ENCODE data around the gene TMEM253.

DNA sequence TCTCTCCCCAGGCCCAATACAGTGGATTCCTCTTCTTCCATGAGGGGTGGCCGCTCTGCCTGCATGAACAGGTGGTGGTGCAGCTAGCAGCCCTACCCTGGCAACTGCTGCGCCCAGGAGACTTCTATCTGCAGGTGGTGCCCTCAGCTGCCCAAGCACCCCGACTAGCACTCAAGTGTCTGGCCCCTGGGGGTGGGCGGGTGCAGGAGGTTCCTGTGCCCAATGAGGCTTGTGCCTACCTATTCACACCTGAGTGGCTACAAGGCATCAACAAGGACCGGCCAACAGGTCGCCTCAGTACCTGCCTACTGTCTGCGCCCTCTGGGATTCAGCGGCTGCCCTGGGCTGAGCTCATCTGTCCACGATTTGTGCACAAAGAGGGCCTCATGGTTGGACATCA lies 26.9 kb upstream of the TMEM253 start:
- TF ChIP-seq, protein P1, sequence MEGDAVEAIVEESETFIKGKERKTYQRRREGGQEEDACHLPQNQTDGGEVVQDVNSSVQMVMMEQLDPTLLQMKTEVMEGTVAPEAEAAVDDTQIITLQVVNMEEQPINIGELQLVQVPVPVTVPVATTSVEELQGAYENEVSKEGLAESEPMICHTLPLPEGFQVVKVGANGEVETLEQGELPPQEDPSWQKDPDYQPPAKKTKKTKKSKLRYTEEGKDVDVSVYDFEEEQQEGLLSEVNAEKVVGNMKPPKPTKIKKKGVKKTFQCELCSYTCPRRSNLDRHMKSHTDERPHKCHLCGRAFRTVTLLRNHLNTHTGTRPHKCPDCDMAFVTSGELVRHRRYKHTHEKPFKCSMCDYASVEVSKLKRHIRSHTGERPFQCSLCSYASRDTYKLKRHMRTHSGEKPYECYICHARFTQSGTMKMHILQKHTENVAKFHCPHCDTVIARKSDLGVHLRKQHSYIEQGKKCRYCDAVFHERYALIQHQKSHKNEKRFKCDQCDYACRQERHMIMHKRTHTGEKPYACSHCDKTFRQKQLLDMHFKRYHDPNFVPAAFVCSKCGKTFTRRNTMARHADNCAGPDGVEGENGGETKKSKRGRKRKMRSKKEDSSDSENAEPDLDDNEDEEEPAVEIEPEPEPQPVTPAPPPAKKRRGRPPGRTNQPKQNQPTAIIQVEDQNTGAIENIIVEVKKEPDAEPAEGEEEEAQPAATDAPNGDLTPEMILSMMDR (IDR thresholded peaks at IDR 0.05 in 2 of 3, conservative IDR thresholded peaks at IDR 0.05 in 1 of 3; ENCODE audit: borderline replicate concordance in 1 of 3, insufficient read depth in 1 of 3, low read depth in 2 of 3, low read length in 2 of 3) = no peak
- no peak for TF ChIP-seq POLR2A (IDR thresholded peaks at IDR 0.05; ENCODE audit: borderline replicate concordance, extremely low read depth, insufficient read depth, insufficient read length)
- no peak for TF ChIP-seq SP1 (IDR thresholded peaks at IDR 0.05; ENCODE audit: low read depth)
- no peak for TF ChIP-seq POLR2AphosphoS5 (IDR thresholded peaks at IDR 0.05; ENCODE audit: low read depth, low read length)
- TF ChIP-seq ZFX (IDR thresholded peaks at IDR 0.05) = no peak
- TF ChIP-seq EZH2 (IDR thresholded peaks at IDR 0.05) = no peak
- TF ChIP-seq EGR1 (IDR thresholded peaks at IDR 0.05; ENCODE audit: low read depth) = no peak
- no peak for TF ChIP-seq EZH2phosphoT487 (IDR thresholded peaks at IDR 0.05; ENCODE audit: borderline replicate concordance)
